ENCODE measurements around the gene PHKG2.

Gene PHKG2

DNA sequence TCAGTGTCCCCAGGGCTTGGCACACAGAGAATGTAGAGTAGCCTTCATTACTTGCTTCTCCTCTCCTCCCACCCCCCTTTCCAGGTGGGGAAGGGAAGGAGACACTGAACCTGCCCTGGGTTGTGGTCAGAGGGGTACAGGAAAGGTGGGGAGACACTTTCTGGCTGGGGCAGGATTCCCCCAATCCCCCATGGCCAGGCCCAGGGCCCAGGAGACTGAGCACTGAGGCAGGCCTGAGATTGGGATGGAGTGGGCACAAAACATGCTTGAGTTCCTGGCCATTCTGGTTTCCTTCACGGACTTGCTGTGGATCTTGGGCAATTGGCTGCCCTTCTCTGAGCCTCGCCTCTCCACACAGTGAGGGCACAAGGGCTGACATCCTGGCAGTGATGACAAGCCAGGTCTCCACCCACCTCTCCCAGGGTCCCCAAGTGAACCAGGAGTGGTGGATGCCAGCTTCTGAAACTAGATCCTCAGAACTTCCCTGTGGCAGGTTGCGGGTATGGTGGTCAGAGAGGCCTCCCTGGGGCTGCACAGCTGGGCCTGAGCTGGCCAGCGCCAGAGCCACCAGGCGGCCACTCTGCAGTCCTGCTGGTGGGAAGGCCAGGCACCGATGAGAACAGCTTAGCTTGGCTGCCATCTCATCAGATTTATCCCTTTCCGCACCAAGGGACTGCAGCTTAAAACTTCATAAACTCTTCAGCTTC, 29.5 kb downstream of the PHKG2 start:
- no peak for DNase-seq

DNA sequence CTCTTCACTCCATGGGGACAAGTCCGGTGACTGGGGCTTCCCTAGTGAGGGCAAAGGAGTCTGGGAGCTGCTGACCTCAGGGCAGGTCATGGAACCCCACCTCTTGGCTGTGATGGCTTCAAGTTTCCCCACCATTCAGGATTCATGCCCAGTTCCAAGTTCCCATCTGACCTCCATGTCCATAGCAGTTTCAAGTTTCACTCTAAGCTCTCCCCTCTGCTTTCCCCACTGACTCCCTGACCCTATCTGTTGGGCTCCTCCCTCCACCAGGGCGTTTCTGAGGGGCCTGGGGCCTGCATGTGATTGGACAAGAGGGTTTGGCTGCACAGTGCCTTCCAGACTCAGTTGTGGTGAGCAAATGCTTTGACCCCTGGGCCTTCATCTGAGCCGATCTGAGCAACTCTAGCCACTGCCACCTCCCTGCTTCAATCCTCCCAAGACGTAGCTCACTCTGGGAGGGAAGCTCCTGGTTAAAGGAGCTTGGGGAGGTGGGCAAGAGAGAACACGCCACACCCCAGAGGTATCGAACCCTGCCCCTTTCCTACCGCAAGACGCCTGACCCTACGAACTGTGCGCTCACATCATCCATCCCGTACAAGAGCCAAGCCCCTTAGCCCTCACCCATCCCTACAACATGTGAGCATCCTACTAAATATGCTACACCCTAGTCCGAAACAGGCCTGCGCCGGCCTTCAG, 30.5 kb downstream of the PHKG2 start:
- no peak for DNase-seq

DNA sequence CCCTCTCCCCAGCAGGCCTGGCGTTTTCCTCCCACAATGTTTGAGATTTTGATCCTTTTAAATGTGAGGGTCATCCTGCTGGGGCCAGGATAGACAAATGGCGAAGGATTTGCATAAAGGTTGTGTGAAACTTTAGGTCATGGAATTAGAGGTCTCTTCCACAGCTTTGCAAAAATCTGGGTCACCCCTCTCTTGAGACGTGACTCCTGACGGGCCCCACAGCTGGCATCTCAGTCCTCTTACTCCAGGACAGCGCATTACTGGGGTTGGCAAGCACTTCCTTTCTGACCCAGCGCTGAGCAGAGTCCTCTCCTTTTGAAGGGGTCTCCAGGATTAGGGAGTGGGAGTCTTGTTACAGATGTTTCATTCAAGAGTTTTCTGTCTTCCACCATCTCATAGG, 31.4 kb downstream of the PHKG2 start:
- no peak for DNase-seq

DNA sequence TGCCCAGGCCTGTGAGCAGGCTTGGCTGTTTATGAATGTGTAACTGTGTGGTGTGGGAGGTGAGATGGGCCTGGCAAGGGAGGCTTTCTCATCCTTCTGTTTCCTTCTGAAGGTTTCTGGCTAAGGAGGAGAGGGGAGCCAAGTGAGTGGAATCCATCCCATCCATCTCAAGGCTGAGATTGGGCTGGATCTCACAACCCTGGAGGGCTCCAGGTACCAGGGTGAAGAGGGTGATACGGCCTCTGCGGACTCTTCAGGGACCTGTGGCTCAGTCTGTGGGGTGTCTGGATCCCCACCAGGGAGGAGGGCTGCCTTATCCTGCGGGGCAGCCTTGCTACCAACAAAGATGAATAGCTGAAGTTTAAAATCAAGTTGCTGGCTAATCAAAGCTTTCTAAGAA, 31.8 kb downstream of the PHKG2 start:
- no peak for DNase-seq

DNA sequence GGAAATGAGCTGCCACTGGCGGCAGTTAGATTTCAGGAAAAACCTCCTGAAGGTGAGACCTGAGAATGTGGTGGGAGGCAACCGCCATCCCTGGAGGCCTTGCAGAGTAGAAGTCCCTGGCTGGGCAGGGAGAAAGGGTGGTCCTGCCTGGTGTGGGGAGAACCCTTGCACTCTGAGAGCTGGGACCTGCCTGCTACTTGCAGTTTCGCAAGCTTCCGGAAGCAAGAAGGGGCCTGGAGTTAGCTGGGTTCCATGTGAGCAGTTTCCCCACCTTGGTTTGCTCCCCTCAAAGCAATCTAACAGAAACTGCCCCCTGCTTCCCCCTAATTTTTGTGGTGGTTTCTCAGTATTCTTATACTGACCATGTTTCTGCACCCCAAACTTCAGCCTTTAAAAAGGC, 32.3 kb downstream of the PHKG2 start:
- no peak for DNase-seq

DNA sequence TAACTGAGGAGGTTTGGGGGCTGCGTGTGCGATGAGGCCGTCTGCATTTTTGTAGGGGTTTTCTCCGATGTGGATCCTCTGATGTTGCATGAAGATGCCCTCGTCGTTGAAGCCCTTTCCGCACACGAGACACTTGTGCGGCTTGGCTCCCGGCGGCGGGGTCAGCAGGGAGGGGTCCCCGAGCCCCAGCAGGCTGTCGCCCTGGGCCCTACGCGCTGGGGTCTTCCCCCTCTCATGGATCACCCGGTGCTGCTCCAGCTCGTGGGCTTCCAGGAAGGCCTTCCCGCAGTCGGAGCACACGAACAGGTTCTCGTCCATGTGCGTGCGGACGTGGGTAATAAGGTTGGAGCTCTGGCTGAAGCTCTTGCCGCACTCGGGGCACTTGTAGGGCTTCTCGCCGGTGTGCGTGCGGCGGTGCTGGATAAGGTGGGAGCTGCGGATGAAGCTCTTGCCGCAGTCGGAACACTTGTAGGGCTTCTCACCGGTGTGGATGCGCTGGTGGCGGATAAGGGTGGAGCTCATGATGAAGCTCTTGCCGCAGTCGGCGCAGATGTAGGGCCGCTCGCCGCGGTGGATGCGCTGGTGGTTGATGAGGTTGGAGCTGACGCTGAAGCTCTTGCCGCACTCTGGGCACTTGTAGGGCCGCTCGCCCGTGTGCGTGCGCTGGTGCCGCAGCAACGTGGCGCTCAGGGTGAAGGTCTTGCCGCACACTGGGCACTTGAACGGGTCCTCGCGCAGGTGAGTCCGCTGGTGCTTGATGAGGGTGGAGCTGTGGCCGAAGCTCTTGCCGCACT, 34.5 kb downstream of the PHKG2 start:
- DNase-seq = no peak

DNA sequence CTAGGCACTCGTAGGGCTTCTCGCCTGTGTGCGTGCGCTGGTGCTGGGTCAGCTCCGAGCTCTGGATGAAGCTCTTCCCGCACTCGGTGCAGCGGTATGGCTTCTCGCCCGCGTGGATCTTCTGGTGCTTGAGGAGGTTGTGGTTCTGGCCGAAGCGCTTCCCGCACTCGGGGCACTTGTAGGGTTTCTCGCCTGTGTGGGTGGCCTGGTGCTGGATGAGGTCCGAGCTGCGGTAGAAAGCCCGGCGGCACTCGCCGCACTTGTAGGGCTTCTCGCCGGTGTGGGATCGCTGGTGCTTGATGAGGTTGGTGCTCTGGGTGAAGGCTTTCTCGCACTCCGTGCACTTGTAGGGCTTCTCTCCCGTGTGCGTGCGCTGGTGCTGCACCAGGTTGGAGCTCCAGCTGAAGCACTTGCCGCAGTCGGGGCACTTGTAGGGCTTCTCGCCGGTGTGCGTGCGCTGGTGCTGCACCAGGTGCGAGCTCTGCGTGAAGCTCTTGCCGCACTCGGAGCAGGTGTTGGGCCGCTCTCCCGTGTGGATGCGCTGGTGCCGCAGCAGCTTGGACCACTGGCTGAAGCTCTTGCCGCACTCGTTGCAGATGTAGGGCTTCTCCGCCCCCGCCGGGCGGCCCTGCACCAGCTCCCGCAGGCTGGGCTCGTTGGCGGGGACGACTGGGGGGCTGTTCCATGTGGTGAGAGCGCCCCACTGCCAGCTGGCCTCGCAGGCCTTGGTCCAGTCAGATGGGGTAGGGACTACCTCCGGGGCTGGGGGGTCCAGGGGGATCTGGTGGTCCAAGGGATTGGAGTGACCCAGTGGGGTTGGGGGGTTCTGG, 35.3 kb downstream of the PHKG2 start:
- no peak for DNase-seq

DNA sequence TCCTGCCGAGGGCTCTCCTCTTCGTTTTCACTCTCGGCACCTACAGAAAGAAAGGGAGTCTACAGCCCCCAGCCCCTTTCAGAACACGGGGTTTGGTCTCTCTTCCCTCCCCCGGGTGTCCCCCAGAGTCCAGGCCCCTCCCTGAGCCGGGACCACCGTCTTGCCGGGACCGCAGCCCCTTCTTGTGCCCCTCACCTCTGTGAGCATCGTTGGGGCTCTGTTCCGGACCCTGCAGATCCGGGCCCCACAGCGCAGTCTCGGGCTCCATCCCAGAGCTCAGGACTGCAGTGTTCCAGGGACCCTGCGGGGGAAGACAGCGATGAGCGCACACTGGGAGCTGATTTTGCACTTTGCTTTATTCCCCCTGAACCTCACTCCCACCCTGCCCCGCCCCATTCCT, 36.0 kb downstream of the PHKG2 start:
- DNase-seq = no peak

DNA sequence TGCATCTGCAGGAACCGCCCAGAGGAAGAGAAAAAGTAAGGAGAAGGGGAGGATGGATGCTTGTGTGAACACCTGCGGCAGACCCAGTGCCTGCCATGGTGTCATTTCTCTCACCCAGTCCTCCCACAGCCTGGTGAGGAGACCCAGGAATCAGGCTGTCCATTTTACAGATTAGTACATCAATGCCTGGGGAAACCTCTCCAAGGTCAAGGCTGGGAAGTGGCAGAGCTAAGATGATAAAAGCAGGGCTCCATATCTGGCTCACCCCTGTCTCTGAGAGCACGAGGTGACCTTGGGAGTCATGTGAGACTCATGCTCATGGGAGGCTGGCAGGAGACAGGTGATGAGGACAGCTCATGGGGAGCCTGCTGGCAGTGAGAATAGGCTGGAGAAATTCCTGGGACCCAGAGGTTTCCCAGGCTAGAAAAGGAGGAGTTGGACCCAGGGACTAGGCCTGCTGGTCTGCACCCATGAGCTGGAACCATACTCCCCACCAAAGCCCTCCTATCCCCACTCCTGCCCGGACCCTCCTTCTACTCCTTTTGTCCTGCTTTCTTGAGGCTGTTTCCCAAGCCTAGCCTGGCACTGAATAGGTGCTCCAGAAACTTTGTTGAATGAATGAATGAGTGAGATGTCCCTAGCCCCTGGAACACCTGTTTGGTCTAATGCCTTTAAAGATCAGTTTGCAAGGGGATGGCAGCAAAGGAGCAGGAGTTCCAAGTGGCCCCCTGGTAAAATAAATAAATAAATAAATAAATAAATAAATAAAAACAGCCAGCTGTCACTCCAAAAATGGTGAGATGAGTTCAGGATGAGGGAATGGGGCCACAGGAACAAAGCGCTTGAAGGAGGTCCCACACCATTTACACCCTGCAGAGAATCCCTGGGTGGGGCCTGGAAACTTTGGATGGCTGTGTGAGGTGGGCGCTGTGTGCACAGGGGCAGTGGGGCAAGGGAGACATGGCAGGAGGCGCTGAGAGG, 37.2 kb downstream of the PHKG2 start:
- DNase-seq = no peak

DNA sequence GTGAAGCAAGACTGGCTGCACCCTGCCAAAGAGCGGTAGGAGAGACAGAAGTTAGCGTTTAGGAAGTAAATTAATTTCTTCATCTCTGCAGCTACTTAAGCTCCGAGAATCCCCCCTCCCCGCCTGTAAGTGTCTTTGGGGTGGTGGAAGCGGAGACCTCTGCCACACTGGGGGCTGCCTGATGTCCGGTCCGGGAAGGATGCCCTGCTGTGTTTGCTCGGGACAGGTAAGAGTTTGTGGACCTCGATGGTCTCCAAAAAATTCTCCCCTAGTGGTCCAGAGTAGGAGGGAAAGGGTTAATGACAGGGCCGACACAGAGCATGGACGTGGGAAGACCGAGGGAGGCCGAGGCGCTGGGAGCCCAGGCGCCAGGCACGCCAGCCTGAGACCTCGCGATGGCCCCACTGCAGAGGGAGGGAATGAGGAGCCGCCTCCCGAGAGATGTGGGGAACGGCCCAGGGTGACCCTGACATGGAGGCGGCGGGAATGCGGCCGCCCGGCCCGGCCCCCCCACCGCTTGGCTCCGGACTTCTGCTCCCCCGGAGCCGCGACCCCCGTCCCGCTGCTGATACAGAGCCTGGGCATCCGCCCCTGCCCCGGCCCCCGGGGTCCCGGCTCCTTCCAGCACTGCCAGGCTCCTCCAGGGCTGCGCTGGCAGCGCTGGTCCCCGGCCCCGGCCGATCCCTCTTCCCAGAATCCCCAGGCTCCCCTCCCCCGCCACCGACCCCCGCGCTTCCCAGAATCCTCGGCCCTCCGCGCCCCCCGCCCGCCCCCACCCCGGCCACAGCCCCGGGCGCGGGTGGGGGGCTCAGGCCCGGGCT, 38.1 kb downstream of the PHKG2 start:
- no peak for DNase-seq

DNA sequence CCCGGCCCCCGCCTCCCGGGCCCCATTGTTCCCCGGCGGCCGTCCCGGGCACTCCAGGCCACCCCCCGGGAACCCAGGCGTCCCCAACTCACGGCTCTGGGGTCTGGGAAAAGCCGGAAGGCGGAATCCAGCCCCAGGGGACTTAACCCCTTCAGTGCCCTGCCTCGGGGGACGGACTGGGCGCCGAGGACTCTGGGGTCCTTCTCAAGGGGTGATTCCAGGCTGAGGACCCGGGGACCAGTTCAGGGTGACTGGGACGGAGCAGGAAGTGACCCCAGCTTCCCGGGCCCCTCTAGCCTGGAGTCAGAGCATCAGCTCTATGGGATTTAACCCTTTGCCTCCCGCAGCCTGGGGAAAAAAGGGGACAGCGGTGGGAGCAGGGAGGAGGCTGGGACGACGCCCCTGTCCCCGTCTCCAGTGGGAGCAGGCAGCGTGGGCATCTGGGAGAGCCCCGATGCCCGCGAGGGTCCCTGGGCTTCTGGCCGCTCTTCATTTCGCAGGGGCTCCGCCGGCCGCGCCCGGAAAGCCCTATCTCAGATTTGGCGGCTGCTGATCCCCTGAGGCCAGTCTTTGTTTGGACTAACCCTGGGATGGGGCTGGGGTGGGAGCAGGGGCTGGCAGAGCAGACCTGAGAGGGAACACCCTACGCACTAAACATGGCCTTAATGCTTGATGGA, 38.8 kb downstream of the PHKG2 start, which contains the start of gene ZNF629:
TSS of gene ZNF629 (minus strand) at position 270 of the 677 bp plus-strand sequence. CDS start 2,723 bp downstream, outside the sequence.
- no peak for DNase-seq

DNA sequence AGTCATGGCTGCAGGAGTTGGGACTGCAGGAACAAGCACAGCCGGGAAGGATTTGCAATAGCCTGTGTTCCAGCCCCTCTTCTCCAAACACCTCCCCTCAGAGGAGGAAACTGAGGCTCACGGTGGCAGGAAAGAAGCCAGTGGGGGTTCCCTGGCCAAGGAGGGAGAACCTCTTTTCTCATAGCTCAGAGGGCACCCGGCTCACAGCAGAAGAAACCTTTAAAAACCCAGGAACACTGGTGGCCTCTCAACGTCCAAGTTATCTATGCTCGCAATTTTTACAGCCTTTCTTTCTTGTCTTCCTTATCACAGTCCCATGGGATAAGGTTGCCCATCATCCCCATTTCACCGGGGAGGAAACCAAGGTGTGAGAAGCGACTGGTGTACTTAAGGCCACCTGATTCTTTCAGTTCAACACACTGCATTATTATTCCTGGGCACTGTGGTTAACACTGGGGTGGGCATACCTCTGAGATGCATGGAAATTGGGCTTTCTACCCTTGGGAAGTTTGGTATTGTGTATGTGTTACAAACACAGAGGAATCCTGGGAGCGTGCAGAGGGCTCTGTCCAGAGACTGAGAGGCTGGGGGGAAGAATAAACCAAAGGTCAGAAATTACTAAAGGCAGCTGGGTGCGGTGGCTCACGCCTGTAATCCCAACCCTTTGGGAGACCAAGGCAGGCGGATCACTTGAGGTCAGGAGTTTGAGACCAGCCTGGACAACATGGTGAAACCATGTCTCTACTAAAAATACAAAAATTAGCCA, 39.6 kb downstream of the PHKG2 start:
- DNase-seq = no peak

DNA sequence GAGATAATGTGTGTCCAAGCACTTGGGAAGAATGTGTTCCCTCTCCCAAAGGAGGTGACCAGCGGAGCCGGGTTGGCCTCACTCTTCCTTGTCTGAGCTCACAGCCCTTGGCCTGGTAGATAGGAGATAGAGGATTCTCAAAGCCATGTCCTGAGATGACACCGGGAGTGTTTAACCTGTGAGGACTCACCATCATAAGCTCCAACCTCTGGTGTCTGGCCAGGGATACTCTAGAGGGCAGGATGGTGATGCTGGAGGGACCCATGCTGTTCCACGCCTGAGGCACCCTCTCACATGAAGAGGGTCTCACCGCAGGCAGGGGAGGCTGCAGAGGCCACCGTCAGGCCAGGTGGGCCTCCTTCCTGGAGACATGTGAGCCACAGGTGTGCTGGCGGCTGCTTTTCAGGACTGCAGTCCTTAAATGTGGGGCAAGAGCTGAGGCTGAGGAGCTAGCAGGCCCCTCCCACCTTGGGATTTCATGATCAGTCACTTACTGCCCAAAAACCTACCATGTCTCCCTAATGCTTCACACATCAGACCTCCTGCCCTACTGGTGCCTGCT, 45.4 kb downstream of the PHKG2 start:
- no peak for DNase-seq

DNA sequence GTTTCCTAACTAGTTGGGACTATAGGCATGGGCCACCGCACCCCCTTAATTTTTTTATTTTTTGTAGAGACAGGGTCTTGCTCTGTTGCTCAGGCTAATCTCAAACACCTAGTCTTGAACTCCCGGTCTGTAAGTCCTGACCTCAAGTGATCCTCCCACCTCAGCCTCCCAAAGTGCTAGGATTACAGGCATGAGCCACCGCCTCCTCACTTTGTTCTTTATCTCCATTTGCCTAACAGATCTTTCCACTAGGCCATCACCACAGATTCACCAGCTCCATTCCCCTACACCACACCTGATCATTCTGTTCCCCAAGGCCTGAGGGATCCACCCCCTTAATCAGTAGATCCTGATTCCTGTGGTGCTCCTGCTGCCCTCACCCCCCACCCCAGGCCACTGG, 46.4 kb downstream of the PHKG2 start:
- DNase-seq = no peak

DNA sequence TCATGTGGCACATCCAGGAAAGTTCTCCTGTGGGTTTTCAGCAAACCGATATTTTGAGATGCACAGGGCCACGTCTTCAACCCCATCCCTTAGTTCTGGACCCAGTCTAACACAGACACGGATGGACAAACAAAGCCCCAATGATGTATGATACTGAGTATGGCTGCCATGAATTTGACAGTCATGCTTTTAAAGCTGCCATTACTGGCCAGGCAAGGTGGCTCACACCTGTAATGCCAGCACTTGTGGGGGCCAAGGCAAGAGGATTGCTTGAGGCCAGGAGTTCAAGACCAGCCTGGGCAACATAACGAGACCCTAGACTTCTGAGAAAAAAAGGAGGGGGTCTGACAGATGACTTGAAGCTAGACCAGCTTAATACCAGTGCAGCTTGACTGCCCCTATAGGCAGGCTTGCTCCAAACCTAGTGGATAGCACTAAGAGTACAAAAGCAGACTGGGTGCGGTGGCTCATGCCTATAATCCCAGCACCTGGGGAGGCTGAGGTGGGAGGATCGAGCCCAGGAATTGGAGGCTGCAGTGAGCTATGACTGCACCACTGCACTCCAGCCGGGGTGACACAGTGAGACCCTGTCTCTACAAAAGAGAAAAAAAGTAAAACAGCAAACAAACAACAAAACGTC, 49.6 kb downstream of the PHKG2 start:
- no peak for DNase-seq
